GM18519 (cell line): Measurements from ENCODE around the gene ZNF280C.
A peak's percentile ranks its signal among the peaks of the same experiment; 100 is the strongest.
"Not testable (repeated sequence)": the region's sequence is repeated elsewhere in the genome, so short reads cannot be mapped to it uniquely, and the experiment has no call there.

Experiments
- ATAC-seq: cut with Tn5 transposase; IDR thresholded peaks from one replicate; pipeline ENCODE4 v1.9.1; 2021; ENCODE audit warnings: mild to moderate bottlenecking, moderate library complexity; ENCODE audit not compliant: unreplicated experiment, low FRiP score

Gene ZNF280C

DNA sequence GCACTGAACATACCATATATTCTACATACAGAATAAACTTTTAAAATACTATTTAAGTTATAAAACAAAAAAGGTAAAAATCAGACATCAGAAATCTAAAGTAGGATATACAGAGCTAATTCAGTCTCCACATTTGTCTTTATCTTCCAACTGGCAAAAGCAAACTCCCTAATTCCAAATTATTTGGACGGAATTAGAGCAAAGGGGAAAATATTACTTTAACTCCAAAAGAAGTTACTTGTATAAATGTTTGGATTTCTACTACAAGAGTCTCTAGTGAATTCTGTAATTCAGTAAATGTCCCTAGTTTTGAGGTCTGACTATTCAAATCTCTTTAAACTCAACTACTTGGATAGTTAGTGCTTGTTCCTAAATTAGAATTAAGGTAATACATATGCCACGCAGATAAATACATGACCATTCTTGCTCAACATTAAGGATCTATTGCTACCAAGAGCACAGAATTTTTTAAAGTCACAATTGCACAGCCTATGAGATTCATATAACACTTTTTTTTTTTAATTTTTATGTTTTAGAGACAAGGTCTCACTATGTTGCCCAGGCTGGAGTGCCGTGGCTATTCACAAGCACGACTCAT is 7.3 kb downstream of the ZNF280C start:
- ATAC-seq, result no peak

DNA sequence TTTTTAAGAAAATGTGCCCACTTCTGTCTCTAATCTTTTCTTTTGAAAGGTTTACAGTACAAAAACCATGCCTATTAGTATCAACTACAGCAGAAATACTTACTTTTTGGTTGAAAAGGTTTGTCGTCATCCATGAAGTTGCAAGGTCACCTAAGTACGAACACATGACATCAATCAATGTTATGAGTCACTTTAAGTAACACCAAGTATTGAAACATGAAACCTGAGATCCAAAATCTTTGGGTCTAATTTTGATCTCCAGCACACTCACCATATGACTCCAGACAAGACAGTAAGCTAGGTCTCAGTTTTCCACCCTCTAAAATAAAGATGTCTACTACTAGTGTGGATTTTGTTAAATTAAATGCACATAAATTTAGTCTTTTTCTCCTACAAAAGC is 8.4 kb downstream of the ZNF280C start:
- ATAC-seq, result no peak

DNA sequence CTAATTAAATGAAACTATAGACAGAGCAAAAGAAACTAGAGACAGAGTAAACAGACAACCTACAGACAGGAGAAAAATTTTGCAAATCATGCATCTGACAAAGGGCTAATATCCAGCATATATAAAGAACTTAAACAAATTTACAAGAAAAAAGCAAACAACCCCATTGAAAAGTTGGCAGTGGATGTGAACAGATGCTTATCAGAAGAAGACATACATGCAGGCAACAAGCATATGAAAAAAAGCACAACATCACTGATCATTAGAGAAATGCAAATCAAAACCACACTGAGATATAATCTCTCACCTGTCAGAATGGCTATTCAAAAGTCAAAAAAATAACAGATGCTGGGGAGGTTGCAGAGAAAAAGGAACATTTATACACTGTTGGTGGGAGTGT is 14.8 kb downstream of the ZNF280C start:
- no peak for ATAC-seq

DNA sequence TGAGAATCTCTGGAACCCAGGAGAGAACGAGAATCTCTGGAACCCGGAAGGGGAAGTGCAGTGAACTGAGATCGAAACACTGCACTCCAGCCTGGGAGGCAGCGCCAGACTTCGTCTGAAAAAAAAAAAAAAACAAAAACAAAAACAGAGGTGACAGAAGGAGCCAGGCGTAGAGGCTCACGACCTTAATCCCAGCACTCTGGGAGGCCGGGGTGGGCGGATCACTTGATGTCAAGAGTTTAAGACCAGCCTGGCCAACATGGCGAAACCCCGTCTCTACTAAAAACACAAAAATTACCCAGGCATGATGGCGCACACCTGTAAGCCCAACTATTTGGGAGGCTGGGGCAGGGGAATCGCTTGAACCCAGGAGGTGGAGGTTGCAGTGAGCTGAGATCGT is 17.0 kb downstream of the ZNF280C start:
- no peak for ATAC-seq

DNA sequence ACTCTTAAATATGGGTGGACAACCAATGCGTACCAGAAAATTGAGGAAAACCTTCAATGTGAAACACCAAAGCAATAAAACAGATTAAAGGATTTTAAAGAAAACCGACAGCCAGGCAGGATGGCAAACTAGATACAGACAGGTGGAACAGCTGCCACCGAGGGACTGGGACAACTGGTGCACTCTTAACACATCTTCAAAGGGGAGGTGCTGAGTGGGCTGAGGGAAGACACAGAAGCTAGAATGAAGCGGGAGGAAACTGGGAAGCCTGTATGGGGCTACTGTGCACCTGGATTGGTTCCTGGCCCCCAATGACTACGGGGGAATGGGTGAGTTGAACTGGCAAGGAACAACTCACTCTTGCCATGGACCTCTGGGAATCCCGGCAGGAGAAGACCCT is 20.7 kb downstream of the ZNF280C start:
- no peak for ATAC-seq

DNA sequence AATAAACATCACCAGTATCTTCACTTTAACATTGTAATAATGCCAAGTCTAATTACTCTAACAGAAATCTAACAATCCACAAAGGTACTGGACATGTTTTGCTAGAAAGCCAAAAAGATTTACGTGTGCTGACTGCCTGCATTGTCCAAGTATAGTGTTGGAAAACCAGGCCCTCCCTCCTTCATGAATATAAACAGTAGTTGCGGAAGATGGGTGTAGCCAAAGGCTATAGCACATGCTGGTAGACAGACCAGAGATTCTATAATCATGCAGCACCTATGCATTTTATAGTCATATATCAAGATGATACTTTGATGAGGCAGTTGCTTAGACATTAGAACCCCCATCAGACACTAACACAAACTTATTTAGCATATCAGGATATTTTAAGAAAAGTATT is 22.6 kb downstream of the ZNF280C start:
- ATAC-seq, result no peak

DNA sequence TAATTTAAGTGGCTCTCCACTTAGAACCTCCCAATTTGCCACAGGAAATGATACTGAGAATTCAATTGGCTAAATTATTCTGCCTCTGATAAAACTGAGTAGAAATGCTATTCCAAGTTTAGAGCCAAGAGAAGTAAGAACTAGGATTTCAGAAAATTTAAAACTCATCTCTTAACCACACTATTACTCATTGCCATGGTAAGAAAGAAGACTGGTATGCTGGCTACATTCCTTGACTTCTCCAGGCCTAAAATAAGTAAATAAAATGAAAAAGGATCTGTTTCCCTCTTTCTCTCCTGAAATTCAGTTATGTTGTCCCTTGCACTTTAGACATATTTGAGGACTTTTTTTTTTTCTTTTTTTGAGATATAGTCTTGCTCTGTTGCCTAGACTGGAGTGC is 23.3 kb downstream of the ZNF280C start:
- ATAC-seq, result no peak

DNA sequence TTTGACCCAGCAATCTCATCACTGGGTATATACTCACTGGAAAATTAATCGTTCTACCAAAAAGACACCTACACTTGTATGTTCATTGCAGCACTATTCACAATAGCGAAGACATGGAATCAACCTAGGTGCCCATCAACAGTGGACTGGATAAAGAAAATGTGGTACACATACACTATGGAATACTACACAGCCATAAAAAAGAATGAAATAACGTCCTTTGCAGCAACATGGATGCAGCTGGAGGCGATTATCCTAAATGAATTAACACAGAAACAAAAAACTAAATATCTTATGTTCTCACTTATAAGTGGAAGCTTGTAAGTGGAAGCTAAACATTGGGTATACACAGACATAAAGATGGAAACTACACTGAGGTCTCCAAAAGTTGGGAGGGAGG is 37.5 kb downstream of the ZNF280C start:
- ATAC-seq, result not testable (repeated sequence)

DNA sequence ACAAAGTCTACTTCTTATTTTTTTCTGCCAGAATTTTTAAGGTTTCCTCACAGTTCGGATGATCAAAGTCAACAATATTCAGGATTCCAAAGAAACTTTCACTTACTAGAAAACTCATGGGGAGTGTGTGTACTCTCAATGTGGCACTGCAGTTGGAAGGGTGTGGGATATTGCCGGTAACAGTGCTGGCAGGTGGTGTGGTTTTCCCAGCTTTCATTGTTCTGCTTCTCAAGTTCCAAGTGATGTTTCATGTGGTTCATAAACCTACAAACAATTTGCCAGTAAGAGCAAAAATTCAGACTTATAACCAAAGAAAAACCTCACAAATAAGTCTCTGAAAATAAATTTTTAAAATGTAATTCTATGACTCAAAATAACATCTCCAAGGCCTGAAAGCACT is 39.8 kb downstream of the ZNF280C start:
- no peak for ATAC-seq

DNA sequence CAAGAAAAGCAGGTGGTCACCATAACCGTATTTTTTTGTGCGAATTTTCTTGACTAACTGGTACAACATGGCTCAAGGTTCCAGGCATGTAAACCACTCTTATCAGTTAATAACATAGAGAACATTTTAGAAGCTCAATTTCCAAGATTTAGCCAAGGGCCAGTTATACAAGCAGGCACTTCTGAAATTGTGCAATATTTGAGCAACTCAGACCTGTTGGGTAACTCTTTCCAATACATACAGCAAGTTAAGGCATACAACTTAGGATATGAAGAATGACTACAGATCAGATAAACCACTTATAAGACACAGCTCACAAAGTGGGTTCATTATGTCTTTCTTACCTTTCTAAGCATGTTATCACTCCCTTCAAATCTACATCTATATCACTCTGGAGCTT is 43.9 kb downstream of the ZNF280C start:
- ATAC-seq, result no peak

DNA sequence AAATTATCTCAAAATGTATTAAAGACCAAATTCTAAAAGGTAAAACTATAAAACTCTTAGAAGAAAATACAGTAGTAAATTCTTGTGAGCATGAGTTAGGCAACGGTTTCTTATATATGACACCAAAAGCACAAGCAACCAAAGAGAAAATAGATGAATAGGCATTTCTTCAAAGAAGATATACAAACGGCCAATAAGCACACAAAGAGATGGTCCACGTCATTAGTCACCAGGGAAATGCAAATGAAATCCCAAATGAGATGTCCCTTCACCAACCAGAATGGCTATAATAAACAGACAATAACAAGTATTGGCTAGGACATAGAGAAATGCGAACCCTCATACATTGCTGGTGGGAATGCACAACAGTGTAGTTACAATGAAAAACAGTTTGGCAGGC is 52.4 kb downstream of the ZNF280C start:
- ATAC-seq, result peak; percentile 62

DNA sequence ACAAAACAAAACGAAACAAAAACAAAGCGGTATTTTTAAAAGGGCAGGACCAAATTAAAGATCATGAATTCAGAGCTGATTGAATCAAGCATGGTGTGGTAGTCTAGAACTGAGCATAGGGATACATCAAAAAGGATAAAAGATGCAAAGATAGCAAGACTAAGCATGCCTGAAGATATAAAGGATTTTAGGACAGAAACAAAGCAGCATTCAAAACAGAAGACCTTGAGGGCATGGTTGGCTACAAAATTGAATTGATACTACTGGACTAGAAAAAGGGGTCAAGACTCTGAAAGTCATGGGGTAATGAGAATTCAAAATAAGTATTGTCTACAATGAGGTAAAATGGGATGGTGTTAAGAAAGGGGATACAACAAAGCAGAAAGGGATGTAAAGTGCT is 55.3 kb downstream of the ZNF280C start:
- no peak for ATAC-seq

DNA sequence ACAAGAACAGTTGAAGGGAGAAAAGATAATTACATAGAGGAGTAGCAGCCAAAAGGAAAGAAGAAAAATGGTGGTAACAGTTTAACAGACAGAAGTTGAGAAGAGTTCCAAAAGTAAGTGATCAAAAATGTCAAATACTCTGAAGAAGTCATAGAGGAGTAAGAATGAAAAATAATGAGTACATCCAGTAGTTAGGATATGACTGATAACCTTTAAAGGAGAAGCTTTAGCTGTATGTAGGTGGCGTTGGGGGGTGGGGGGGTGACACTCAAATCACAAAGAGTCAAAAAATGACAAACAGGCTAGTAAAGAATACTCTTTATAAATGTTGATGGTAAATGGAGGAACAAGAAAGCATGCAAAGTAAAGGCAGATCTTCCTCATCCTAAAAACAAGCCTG is 56.3 kb downstream of the ZNF280C start:
- ATAC-seq, result no peak

DNA sequence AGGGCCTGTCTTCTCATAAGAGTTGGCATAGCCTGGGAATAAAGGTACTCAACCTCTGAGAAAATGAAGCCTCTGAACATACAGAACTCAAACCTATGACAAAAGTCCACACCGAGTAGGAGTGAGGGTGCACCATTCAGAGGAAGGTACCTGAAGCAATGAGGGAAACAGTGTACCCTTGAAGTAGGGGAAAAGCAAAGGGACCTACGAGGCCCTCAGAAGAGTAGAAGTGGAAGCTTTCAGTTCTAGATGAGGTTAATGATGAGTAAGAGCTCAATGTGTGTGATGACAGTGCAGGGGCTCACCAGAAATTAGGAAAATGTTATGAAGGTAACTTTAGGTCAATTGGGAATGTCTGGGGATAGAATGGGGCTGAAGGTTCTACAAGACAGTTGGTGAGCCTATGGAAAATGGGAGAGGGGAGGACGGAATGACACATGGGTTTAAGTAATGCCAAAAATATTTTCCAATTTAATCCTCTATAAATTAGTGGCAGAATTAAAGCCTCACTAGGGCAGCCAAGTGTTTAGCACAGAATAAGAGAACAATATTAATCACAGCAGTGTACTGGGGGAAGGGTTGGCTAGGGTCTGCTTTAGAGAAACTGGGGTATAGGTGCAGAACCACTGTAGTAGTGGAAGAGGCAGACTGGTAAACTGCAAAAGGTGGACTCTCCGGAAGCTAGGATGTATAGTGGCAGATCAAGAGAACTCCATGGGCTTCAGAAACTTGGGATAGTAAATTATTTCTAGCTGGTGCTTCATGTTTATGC is 57.1 kb downstream of the ZNF280C start:
- no peak for ATAC-seq

DNA sequence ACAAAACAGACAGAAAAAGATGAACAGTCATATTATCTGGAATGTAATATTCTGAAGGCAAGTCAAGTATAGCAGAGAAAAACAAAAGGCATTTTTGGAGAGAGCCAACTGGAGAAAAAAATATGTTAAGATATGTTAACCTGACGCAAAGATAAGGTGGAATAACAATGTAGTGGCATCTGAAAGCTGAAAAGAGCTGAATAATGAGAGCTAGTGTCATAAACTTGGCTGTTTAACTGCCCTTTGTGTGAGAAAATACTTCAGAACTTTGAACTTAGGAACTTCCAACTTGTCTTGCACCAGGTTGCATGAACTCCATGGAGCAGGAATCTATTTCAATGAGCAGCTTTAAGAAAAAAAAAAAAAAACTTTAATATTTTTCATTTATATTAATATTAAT is 64.1 kb downstream of the ZNF280C start:
- no peak for ATAC-seq

DNA sequence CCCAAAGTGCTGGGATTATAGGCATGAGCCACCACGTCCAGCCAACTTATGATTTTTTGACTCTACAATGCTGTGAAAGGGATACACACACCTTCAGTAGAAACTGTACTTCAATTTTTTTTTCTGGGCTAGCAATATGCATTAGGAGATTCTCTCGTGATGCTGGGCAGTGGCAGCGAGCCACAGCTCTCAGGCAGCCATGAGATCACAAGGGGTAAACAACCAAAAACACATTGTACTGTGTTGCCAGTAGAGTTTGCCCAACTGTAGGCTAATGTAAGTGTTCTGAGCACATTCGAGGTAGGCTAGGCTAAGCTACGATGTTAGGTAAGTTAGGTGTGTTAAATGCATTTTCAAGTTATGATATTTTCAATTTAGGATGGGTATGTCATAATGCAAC is 71.2 kb downstream of the ZNF280C start:
- no peak for ATAC-seq

DNA sequence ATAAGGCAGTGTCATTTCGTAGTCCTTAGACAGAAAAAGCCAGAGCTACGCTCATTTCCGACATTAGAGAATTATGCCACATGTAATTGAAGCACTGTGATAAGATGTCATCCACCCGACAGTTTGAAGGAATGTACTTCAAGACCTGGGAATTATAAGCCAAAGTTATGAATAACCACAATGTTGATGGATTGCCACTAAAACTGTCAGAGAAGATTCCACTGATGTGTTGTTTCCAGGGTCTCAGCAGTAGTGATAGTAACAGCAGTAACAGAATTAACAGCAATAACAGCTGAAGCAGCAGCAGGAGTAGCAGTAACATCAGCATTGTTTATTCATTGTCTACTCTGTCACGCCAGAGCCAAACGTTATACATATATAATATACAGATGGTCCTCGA is 72.2 kb downstream of the ZNF280C start:
- no peak for ATAC-seq

DNA sequence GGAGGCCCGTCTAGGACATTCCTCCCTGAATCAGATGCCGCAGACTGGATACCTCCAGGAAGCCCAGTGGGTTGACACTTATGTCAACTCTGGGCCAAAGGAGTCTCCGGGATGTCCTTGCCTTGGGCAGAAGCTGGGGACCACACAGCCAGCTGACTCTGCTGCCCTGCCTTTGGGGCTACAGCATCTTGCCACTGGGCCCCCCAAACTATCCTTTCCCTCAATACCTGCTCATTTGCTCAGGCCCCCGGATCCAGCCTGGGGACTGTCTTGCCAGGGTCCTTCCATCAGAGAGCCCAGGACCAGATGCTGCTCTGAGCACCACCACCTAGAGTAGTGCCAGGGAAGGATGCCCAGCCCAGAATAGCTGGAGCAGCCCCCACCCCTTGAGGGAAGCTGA is 77.9 kb downstream of the ZNF280C start:
- no peak for ATAC-seq

DNA sequence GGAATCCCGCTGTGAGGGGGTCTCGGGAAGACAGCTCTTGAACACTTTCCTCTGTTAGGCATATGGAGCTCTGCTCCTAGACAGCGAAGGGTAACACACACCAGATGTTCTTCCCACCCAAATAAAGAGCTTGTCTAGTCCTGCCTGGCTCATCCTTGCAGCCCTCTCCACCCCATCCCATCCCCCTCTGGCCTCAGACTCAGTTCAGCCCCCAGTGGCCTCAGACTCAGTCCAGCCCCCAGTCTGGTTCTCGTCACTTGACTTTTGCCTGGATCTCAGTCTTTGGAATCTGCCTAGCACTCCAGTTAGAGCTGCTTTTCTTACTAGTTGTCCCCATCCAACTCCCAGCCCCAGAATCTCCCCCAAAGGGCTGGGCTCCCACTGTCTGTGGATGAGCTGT is 82.0 kb downstream of the ZNF280C start:
- ATAC-seq, result no peak

DNA sequence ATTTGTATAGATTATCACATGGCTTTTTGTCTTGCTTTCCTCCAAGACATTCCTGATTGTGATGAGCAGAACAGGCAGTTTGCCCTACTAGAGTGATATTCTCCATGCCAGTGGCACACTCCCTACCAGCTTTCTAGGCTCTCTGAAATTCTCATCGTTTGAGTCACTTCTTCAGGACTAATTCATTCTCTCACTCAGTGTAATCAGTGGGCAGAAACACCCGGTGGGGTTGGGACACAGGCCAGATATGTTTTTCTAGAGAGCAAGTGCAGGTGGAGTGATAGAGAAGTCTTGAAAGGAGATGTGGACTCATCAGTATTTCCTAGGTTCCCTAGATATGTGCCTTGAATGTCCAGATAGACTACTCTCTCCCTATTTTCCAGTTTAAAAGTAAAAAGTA is 83.8 kb downstream of the ZNF280C start:
- no peak for ATAC-seq

DNA sequence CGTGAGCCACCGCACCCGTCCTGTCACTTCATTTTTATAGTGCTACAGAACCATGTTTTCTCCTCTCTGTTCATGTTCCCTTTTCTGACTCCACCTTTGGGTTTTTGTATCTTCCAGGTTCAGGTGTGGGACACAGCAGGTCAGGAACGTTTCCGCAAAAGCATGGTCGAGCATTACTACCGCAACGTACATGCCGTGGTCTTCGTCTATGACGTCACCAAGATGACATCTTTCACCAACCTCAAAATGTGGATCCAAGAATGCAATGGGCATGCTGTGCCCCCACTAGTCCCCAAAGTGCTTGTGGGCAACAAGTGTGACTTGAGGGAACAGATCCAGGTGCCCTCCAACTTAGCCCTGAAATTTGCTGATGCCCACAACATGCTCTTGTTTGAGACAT is 84.5 kb downstream of the ZNF280C start:
- ATAC-seq, result no peak

DNA sequence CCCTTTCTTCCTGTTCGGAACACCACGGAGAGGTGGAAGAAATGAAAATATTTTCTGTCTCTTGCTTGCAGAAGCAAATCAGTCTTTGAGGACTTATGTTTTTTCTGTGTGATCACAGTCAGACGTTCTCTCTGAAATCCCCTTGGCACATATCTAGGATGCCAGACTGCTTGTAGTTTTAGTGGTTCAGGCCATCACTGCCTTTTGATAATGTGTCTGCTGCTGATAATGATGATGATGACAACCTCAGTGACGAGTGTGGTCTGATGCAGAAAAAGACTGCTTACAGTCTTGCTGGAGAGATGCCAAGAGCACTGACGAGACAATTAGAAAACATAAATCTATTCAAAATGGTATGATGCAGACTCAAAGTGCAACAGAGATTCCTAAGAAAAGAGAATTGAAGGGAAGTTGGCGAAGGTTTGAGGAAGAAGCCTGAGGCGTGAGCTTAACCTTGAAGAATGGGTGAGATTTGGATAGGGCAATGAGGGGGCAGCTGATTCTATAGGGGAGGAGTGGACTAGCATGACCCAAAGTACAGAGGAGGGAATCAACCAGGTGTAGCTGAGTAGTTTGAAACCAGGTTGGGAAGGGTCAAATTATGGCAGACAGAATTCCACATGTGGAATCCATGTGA is 89.0 kb downstream of the ZNF280C start:
- ATAC-seq, result no peak
